Uterus (tissue), 2 donors: Measurements from ENCODE around the gene FGG.

ENCODE experiments used
- CTCF ChIP-seq, 4 experiments: fragments of 200-600 bp in 2 of 4; fragments of 450-650 bp in 2 of 4; sonication (generic) in 2 of 4; IDR thresholded peaks; one replicate each; pipeline ENCODE4 v1.5.1; 2016 to 2019; ENCODE audit warnings: antibody characterized with exemption in 4 of 4, mild to moderate bottlenecking in 2 of 4, moderate library complexity in 1 of 4
- POLR2A ChIP-seq, 2 donors: fragments of 450-650 bp; IDR thresholded peaks; one replicate each; pipeline ENCODE4 v1.6.1; 2016; ENCODE audit warnings: antibody characterized with exemption in 2 of 2, mild to moderate bottlenecking in 1 of 2, moderate library complexity in 1 of 2

DNA sequence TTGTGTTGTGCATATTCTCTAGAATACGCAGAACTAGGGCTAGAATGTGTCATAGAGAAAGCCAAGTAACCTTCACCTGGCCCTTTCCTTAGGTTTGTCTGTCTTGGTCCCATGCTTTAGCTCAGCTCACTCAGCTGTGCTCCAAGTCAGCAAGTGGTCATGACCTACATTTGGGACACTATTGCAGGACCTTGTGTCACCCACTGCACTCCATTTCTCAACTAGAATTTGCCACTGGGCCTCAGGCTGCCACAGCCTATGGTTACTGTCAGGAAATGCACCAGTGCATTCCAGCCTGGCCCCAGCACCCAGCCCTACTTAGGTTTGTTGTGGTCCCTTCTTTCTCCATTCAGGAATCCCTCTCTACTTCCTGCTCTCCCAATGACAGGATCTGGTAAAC, 7.7 kb upstream of the FGG start:
- no peak for TF ChIP-seq CTCF (IDR thresholded peaks at IDR 0.05)
- no peak for TF ChIP-seq POLR2A (IDR thresholded peaks at IDR 0.05)
